GM13977 (cell line): Measurements from ENCODE around the gene RTTN.
"Not testable (repeated sequence)": the region's sequence is repeated elsewhere in the genome, so short reads cannot be mapped to it uniquely, and the experiment has no call there.

Source experiments
- DNase-seq: peaks from one replicate; pipeline ENCODE4 v3.0.0; 2012; ENCODE audit warnings: low spot score
- in situ Hi-C: fragments of 300-500 bp; cut with MboI; formaldehyde crosslinking; loops from one replicate; pipeline ENCODE4 v1.12.0; 2022; ENCODE audit warnings: low sequenced_read_pairs, low pct_unique_long_range_greater_than_20kb, mixed read lengths, inconsistent platforms; ENCODE audit not compliant: unreplicated experiment
- TF ChIP-seq, protein P1 (sequence below): IDR thresholded peaks from 2 replicates; pipeline ENCODE4 v1.5.1; 2012; ENCODE audit warnings: mild to moderate bottlenecking, control low read depth; ENCODE audit not compliant: insufficient read depth; ENCODE audit errors: extremely low read depth, missing control alignments

The RTTN gene, protein sequence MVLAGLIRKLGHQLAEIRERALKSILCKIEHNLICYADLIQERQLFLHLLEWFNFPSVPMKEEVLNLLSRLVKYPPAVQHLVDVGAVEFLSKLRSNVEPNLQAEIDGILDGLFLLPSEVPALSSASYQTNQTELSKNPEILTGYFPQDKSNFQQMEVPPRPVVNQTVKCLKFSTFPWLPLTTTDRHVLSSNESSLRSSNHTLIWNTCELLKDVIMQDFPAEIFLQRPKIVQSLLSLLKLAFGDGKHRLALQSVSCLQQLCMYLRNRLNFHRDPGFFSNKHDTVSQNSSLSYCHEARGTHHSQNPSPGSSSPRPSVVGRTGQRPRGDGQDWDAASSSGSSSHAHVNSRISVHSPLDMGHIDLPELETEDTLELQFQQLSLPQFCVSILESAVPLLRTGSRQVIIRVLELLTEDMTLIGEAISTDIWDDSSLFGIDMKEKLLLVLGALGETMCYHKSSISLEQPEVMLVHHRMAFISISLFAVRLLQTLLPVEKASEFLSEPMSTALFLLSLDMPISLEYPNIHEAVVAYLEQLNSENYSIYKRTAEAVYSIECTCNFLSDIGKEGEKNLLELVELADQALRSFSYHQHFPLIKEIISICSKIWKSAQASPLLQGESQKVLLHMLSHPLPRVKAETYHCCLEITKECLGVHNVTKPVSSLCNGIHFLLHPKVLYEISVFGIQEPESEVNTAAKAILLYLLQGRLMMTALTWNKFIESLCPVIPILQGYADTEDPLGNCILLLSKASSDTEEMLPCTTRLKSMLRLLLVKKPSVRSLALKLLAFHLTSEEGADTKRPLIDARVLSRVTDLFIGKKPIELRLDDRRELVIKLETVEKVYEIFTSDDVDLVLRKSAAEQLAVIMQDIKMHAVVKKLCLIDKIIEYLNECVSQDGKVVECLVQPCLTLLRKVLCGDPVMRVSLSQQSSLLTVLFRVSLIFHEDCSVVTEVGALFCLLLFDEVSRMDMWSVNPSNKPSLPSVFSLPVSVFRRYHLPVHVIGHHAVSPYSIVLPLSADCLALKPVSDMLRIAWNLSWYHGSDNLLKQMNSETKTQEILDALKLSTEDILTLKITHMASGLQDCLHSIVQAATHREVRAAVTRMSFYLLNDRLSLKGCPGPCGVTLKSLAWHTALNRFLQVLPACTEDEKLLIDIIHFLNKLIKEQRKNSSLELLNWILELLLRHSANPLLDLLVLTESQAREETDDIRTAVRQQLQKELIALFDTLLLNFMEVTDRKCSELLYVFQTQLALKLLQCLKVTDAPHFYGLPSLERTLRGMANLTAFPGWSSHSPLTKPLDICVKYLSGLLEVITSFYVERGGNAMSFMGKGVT (N-terminal part only)

DNA sequence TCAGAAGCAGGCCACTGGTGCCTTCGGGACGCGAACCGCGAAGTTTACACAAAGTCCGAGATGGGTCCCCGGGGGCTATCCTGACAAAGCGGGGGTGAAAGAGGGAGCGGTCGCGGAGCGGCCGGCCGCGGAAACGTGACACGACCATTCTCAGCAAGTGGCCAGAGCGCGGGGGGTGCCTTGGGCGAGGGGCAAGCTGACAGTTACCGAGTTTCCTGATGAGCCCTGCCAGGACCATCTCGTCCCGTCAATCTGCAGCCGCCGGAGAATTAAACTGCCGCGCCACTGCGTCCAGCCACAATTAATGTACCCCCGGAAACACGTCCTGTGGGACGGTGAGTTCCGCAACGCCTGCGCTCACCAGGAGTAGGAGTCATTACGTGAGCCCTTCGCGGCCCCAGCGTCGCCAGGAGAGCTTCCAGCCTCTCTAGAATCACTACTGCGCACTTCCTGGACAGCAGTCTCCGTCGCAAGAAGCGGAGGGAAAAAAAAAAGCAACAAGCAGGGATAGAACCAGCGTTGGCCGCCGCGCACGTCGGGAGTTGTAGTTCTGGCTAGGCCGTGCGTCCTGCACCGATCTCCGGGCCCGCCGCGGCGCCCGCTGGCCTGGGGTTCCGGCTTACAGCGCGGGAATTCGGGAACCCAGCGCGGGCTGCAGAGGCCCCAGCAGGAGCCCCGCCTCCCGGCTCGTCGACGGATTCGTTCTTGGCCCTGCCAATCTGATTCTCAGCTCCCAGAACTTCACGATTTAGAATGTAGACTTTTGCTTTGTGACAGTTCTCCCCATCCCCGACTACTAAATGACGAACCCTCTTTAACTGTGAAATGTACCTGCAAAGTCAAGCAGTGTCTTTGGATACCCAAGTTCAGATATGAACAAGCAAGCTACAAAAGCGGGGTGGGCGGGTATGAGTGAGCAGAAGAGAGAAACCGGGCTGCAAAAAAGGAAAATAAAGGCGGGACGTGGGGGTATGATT is at the start of gene RTTN:
TSS of gene RTTN (minus strand) at position 267 of the 977 bp plus-strand sequence. CDS start at position 238, 29 bp downstream.
- in situ Hi-C loops, result loop anchor here (10.0 kb wide), 1 partner anchor 239 kb away; no protein-coding TSS in a partner anchor
- peak; percentile 85 for DNase-seq
- TF ChIP-seq, protein P1, sequence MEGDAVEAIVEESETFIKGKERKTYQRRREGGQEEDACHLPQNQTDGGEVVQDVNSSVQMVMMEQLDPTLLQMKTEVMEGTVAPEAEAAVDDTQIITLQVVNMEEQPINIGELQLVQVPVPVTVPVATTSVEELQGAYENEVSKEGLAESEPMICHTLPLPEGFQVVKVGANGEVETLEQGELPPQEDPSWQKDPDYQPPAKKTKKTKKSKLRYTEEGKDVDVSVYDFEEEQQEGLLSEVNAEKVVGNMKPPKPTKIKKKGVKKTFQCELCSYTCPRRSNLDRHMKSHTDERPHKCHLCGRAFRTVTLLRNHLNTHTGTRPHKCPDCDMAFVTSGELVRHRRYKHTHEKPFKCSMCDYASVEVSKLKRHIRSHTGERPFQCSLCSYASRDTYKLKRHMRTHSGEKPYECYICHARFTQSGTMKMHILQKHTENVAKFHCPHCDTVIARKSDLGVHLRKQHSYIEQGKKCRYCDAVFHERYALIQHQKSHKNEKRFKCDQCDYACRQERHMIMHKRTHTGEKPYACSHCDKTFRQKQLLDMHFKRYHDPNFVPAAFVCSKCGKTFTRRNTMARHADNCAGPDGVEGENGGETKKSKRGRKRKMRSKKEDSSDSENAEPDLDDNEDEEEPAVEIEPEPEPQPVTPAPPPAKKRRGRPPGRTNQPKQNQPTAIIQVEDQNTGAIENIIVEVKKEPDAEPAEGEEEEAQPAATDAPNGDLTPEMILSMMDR, result no peak

DNA sequence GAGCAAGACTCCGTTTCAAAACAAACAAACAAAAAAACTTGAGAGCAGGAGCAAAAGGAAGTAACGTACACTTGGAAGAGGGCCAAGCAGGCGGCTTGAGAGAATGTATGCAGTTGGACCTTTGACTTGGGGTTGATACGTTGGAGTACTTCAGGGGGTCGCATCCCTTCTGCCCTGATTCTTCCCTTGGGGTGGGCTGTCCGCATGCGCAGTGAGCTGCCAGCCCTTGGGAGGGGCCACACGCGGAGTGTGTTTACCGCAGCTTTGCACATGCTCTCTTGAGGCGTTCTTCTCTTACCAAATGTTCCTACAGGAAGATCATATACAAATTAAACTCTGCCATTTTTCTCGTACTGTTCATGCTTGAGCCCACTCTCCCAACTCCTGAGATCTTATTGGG is 45.3 kb upstream of the RTTN start:
- DNase-seq, result no peak
- in situ Hi-C loops, result no loop called here
- TF ChIP-seq, protein P1, result no peak

DNA sequence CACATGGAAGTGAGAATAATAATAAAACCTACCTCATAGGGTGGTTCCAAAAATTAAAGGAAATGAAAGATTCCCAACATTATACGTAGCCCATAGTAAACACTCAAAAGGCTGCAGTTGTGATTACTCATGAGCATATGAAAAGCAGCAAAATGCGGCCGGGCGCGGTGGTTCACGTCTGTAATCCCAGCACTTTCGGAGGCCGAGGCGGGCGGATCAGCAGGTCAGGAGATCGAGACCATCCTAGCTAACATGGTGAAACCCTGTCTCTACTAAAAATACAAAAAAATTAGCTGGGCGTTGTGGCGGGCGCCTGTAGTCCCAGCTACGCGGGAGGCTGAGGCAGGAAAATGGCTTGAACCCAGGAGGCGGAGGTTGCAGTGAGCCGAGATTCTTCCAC is 44.4 kb upstream of the RTTN start:
- in situ Hi-C loops, DNase-seq: not testable (repeated sequence)

DNA sequence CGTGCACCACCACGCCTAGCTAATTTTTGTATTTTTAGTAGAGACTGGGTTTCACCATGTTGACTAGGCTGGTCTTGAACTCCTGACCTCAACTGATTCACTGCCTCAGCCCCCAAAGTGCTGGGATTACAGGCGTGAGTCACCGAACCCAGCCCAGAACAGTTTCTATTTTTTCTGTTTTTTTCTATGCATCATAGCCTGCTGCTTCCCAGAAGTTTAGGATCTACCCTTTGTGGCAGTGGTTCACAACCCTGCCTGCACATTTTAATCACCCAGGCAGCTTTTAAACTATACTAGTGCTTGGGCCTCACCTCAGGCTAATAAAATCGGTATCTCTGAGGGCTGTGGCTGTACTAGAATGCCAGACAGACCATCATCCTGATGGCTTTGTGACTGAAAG is 43.6 kb upstream of the RTTN start:
- TF ChIP-seq, protein P1, result no peak
- no peak for DNase-seq
- in situ Hi-C loops, result no loop called here

DNA sequence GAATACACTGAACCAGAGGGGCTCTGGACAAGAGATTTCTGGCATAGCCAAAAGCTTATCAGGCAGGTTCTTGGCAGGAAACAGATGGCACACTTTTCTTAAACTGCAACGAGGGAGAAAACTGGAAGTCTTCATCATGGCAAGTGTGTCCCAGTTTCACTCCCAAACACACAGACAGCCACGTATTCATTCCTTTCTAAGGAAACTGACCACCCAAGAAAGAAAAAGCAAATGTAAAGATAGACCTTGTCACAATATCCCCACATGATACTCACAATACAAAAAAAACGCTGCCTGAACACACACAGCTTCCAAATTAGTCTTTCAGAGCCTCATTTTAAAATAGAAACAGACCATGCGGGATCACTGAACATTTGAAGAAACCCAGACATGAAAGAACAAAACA is 40.6 kb upstream of the RTTN start:
- no peak for DNase-seq
- in situ Hi-C loops, result no loop called here
- TF ChIP-seq, protein P1, result no peak
